ENCODE data around the gene TLCD4. TPM values are rescaled to one million over a fixed set of nuclear protein-coding genes. Genes with fewer than 3 reads are reported as not detected.

TLCD4 gene
- total and polyA plus RNA-seq, 2 of the 13 experiments (the other 11 are each of a cell fraction or from before 2014, with no cell fraction given): 4.7 to 14.5 TPM

- no TSS peak for BruUV-seq (replicated peaks)
- DNase-seq (ENCODE audit: low spot score): peak; percentile 83
- ATAC-seq: peak; percentile 42
- intact Hi-C loops (cut with micrococcal nuclease; ENCODE audit: unreplicated experiment) (loop anchor here (2.0 kb wide), 2 partner anchors 29 to 47 kb away; no protein-coding TSS in a partner anchor), in situ Hi-C loops (cut with HindIII; ENCODE audit: extremely low pct_ligation_motif_present, low pct_unique_long_range_greater_than_20kb) (no loop called here)
- 0% methylated on average over 3 of the region's 3 CpGs for WGBS (ENCODE audit: low lambda C conversion rate)
- ChIA-PET CTCF (ENCODE audit: low intra/inter-chr PET ratio, low total read pairs) (interaction anchor here (1.7 to 2.1 kb wide), 2 partner anchors 31 to 118 kb away, joined by 6 to 8 read pairs; partner anchors contain the start of gene RWDD3), POLR2A (interaction anchor here (1.0 to 5.3 kb wide), 3 partner anchors 31 to 118 kb away, joined by 7 to 26 read pairs (median 9); partner anchors contain the start of genes ALG14 and RWDD3)
- H3K9me3 ChIP-seq (ENCODE audit: low read length): no peaks in the 10 kb centered on the region
- peak overlapping the region; percentile 88 for H3K27ac ChIP-seq (ENCODE audit: extremely low read length, insufficient read depth, low read length)
- no peak overlapping the region for H2AFZ ChIP-seq (ENCODE audit: low read length)
- peak overlapping the region; percentile 83 for H3K4me2 ChIP-seq (ENCODE audit: low read depth, low read length)
- no peak overlapping the region; a peak in 1 of 6 replicates for H3K4me3 ChIP-seq (replicated peaks in 1 of 3; ENCODE audit: insufficient read depth in 1 of 3, low read depth in 2 of 3, low read length in 3 of 3)
- peaks cover 45% of the 10 kb centered on the region for H3K4me1 ChIP-seq (ENCODE audit: insufficient read depth, low read length)
- H3K79me2 ChIP-seq (ENCODE audit: insufficient read depth, low read length): peaks cover 16% of the 10 kb centered on the region
- no peaks in the 10 kb centered on the region; a peak in 1 of 5 replicates for H3K27me3 ChIP-seq (ENCODE audit: control insufficient read depth in 1 of 2, insufficient read depth in 2 of 2, low read length in 2 of 2)
- H3K36me3 ChIP-seq (replicated peaks in 1 of 2; ENCODE audit: control insufficient read depth in 1 of 2, insufficient read depth in 2 of 2, low read length in 2 of 2): no peaks in the 10 kb centered on the region
- H4K20me1 ChIP-seq (ENCODE audit: insufficient read depth, low read length): no peaks in the 10 kb centered on the region
- FAIRE-seq: peak; percentile 95
- H3K9ac ChIP-seq (ENCODE audit: insufficient read depth, low read depth, low read length): no peak overlapping the region
- TF ChIP-seq EP300 (IDR thresholded peaks at IDR 0.05; ENCODE audit: low read depth in 2 of 2, low read length in 2 of 2) (peak in 1 of 2 experiments; percentile 51; a peak in 1 of 4 replicates), EP300 (CRISPR knock-in tag; IDR thresholded peaks at IDR 0.05; ENCODE audit: borderline replicate concordance) (no peak), TIGD3 (CRISPR knock-in tag; IDR thresholded peaks at IDR 0.05; ENCODE audit: borderline replicate concordance) (no peak), KDM3A (CRISPR knock-in tag; IDR thresholded peaks at IDR 0.05; ENCODE audit: low read depth) (0 out of 2 replicates have a peak, but pooled peaks have one; percentile 23), RFXAP (CRISPR knock-in tag; IDR thresholded peaks at IDR 0.05; ENCODE audit: borderline replicate concordance) (no peak), ZNF879 (CRISPR knock-in tag; IDR thresholded peaks at IDR 0.05) (no peak), TRIM22 (IDR thresholded peaks at IDR 0.05) (no peak), ZBTB26 (CRISPR knock-in tag; IDR thresholded peaks at IDR 0.05; ENCODE audit: borderline replicate concordance) (no peak), CHCHD3 (CRISPR knock-in tag; IDR thresholded peaks at IDR 0.05) (no peak), TCF12 (IDR thresholded peaks at IDR 0.05) (no peak), TCF12 (CRISPR knock-in tag; IDR thresholded peaks at IDR 0.05) (no peak), TFAP4 (IDR thresholded peaks at IDR 0.05; ENCODE audit: borderline replicate concordance, low read depth) (peak; percentile 21; the same call in 1 of the 2 replicates), PAX8 (CRISPR knock-in tag; IDR thresholded peaks at IDR 0.05; ENCODE audit: borderline replicate concordance) (no peak), ZNF558 (CRISPR knock-in tag; IDR thresholded peaks at IDR 0.05; ENCODE audit: borderline replicate concordance) (no peak), KLF16 (CRISPR knock-in tag; IDR thresholded peaks at IDR 0.05) (0 out of 4 replicates have a peak, but pooled peaks of 1 of the 2 experiments have one; percentile 29), HNF4A (CRISPR knock-in tag; IDR thresholded peaks at IDR 0.05) (peak; percentile 89), ARNTL (CRISPR knock-in tag; IDR thresholded peaks at IDR 0.05) (no peak), ZNF782 (CRISPR knock-in tag; IDR thresholded peaks at IDR 0.05; ENCODE audit: borderline replicate concordance) (no peak), PHF21A (CRISPR knock-in tag; IDR thresholded peaks at IDR 0.05) (peak; percentile 85), CC2D1A (CRISPR knock-in tag; IDR thresholded peaks at IDR 0.05) (no peak), ZNF256 (CRISPR knock-in tag; conservative IDR thresholded peaks at IDR 0.05) (no peak), MXD4 (CRISPR knock-in tag; IDR thresholded peaks at IDR 0.05) (0 out of 2 replicates have a peak, but pooled peaks have one; percentile 22)
Measured at GRCh38 chr1:95115708-95116137, 1.4 kb upstream of the TLCD4 start.
